Ascending aorta (tissue), 2 donors: Measurements from ENCODE around the gene PPP1R3G. TPM values are rescaled to one million over a fixed set of nuclear protein-coding genes. Genes with fewer than 3 reads are reported as not detected.

ENCODE experiments used
- DNase-seq, 2 donors: peaks; one replicate each; pipeline ENCODE4 v3.0.0-alpha.2; 2019; ENCODE audit warnings: low spot score in 2 of 2
- H3K27ac ChIP-seq, 2 donors: fragments of 200-600 bp; sonication (generic); one replicate each; pipeline ENCODE4 v1.5.1; 2016 to 2017; ENCODE audit warnings: mild to moderate bottlenecking in 1 of 2
- H3K27me3 ChIP-seq: fragments of 200-600 bp; sonication (generic); one replicate; pipeline ENCODE4 v1.5.1; 2017
- H3K36me3 ChIP-seq, 2 donors: fragments of 200-600 bp; sonication (generic); one replicate each; pipeline ENCODE4 v1.5.1; 2016
- H3K4me1 ChIP-seq, 2 donors: fragments of 200-600 bp; sonication (generic); one replicate each; pipeline ENCODE4 v1.5.1; 2016 to 2017; ENCODE audit warnings: mild to moderate bottlenecking in 1 of 2
- H3K4me3 ChIP-seq, 2 donors: fragments of 200-600 bp; sonication (generic); one replicate each; pipeline ENCODE4 v1.5.1; 2016 to 2017; ENCODE audit warnings: mild to moderate bottlenecking in 1 of 2
- H3K9me3 ChIP-seq, 2 donors: fragments of 200-600 bp; sonication (generic); one replicate each; pipeline ENCODE4 v1.5.1; 2016
- CTCF ChIP-seq, 3 experiments: fragments of 200-600 bp in 2 of 3; fragments of 450-650 bp in 1 of 3; sonication (generic) in 2 of 3; IDR thresholded peaks; one replicate each; pipeline ENCODE4 v1.5.1; 2016 to 2019; ENCODE audit warnings: antibody characterized with exemption in 3 of 3, mild to moderate bottlenecking in 1 of 3, moderate library complexity in 1 of 3
- intact Hi-C: fragments of 100-400 bp; cut with DNase I; formaldehyde crosslinking; loops from one replicate; pipeline ENCODE4 v1.15.1; 2023
- total RNA-seq: library from RNA; depleted of rRNA; stranded (reverse); fragments of >200 nt; gene quantifications from one replicate; pipeline ENCODE4 v1.1.0, GENCODE V29; 2016

Gene PPP1R3G
- total RNA-seq, 1 donor from 2014 or later, result 1.1 TPM

GRCh38 chr6:5072440-5072839 is 12.7 kb upstream of the PPP1R3G start:
- Histone ChIP-seq H3K36me3 (no peaks in the 10 kb centered on the region), H3K9me3 (peaks cover 0 to under 1% of the 10 kb centered on the region in 2 donors), H3K27ac (no peak overlapping the region), H3K4me3 (no peak overlapping the region), H3K4me1 (no peaks in the 10 kb centered on the region), H3K27me3 (no peaks in the 10 kb centered on the region)
- intact Hi-C loops, result no loop called here
- TF ChIP-seq CTCF (IDR thresholded peaks at IDR 0.05), result no peak
- DNase-seq, result no peak

DNA sequence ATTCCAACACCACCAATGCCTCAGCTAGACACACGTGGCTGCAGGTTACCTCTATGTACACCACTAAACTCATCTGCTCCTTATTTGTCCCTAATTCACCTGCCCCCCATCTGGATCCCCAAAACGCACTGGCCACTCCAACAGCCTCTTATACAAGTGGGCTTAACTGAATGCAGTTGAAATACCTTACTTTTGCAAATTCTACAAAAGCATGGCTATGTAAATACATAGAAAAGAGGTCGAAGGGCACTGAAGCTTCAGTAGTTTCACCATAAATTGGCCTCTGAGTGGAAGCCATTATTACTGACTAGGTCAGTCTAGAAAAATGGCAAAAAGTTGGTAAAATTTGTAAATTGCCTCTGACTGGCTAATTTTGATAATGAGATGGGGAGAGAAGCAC is 11.1 kb upstream of the PPP1R3G start:
- DNase-seq, result no peak
- Histone ChIP-seq H3K9me3 (no peaks in the 10 kb centered on the region), H3K36me3 (no peaks in the 10 kb centered on the region), H3K4me3 (no peak overlapping the region), H3K27me3 (no peaks in the 10 kb centered on the region), H3K4me1 (no peaks in the 10 kb centered on the region), H3K27ac (no peak overlapping the region)
- intact Hi-C loops, result no loop called here
- no peak for TF ChIP-seq CTCF (IDR thresholded peaks at IDR 0.05)

GRCh38 chr6:5076931-5077330 is 8.2 kb upstream of the PPP1R3G start:
- Histone ChIP-seq H3K4me3 (no peak overlapping the region), H3K4me1 (no peaks in the 10 kb centered on the region), H3K36me3 (no peaks in the 10 kb centered on the region), H3K27ac (no peak overlapping the region), H3K27me3 (no peaks in the 10 kb centered on the region), H3K9me3 (no peaks in the 10 kb centered on the region)
- DNase-seq, result no peak
- intact Hi-C loops, result no loop called here
- TF ChIP-seq CTCF (IDR thresholded peaks at IDR 0.05), result no peak

GRCh38 chr6:5078121-5078669 is 6.9 kb upstream of the PPP1R3G start:
- H3K36me3 ChIP-seq, result no peaks in the 10 kb centered on the region

GRCh38 chr6:5079692-5080091 is 5.4 kb upstream of the PPP1R3G start:
- H3K4me3 ChIP-seq, result no peak overlapping the region
- no peak for TF ChIP-seq CTCF (IDR thresholded peaks at IDR 0.05)
- intact Hi-C loops, result loop anchor here (5.0 to 10.0 kb wide), 2 partner anchors 133 to 765 kb away; no protein-coding TSS in a partner anchor
- no peak for DNase-seq
- no peaks in the 10 kb centered on the region for H3K36me3 ChIP-seq
- no peak overlapping the region for H3K27ac ChIP-seq
- H3K4me1 ChIP-seq, result no peaks in the 10 kb centered on the region
- no peaks in the 10 kb centered on the region for H3K9me3 ChIP-seq
- no peaks in the 10 kb centered on the region for H3K27me3 ChIP-seq

More at GRCh38 chr6:5078121-5078669, 6.9 kb upstream of the PPP1R3G start:
- intact Hi-C loops, result no loop called here
- DNase-seq, result no peak
- no peaks in the 10 kb centered on the region for H3K9me3 ChIP-seq
- no peak overlapping the region for H3K4me3 ChIP-seq
- H3K27ac ChIP-seq, result no peak overlapping the region
- no peaks in the 10 kb centered on the region for H3K27me3 ChIP-seq
- no peaks in the 10 kb centered on the region for H3K4me1 ChIP-seq
- TF ChIP-seq CTCF (IDR thresholded peaks at IDR 0.05), result no peak

DNA sequence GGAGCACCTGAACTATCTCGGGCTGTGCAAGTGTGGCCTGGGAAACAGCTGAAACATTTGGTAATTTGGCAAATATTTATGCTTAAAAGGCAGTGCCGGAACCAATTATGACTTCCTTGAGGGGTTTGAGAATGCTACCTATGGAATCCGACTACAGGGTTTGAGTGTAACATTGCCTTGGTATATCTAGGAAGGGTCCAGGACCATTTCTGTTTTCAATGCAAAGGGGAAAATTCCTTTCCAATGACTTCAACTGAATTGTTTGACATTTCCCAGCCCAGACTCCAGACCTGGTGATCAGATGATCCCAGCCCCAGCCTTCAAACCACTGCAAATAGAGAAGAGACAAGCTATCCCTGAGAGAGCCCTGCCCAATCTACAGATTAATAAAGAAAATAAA is 4.6 kb upstream of the PPP1R3G start:
- Histone ChIP-seq H3K4me1 (no peaks in the 10 kb centered on the region), H3K27me3 (no peaks in the 10 kb centered on the region), H3K9me3 (no peaks in the 10 kb centered on the region), H3K4me3 (no peak overlapping the region), H3K36me3 (no peaks in the 10 kb centered on the region), H3K27ac (no peak overlapping the region)
- no peak for DNase-seq
- intact Hi-C loops, result loop anchor here (5.0 to 10.0 kb wide), 2 partner anchors 132 to 766 kb away; no protein-coding TSS in a partner anchor
- no peak for TF ChIP-seq CTCF (IDR thresholded peaks at IDR 0.05)
